ENCODE data around the gene STPG4. TPM values are rescaled to one million over a fixed set of nuclear protein-coding genes. Genes with fewer than 3 reads are reported as not detected.

Gene STPG4
- total RNA-seq, 2 donors from 2014 or later: 0.29 TPM; not detected in 1

GRCh38 chr2:47074691-47075090, 80.4 kb downstream of the STPG4 start:
- Mint-ChIP-seq H3K36me3 (no peaks in the 10 kb centered on the region), H3K27me3 (no peaks in the 10 kb centered on the region), H3K9me3 (no peaks in the 10 kb centered on the region), H3K4me3 (no peak overlapping the region), H3K27ac (no peak overlapping the region), H3K4me1 (ENCODE audit: low read depth in 2 of 2) (peaks cover 23 to 33% of the 10 kb centered on the region in 2 donors)
- DNase-seq (ENCODE audit: low spot score) (no peak), ATAC-seq (no peak)

- no peaks in the 10 kb centered on the region for H3K9me3 Mint-ChIP-seq
- peaks cover 23 to 35% of the 10 kb centered on the region in 2 donors for H3K4me1 Mint-ChIP-seq (ENCODE audit: low read depth in 2 of 2)
- ATAC-seq (no peak), DNase-seq (ENCODE audit: low spot score) (no peak)
- no peaks in the 10 kb centered on the region for H3K36me3 Mint-ChIP-seq
- no peak overlapping the region for H3K4me3 Mint-ChIP-seq
- H3K27ac Mint-ChIP-seq: no peak overlapping the region
- H3K27me3 Mint-ChIP-seq: no peaks in the 10 kb centered on the region
Observed at GRCh38 chr2:47073641-47074040, 81.5 kb downstream of the STPG4 start.

GRCh38 chr2:47073217-47073616, 81.9 kb downstream of the STPG4 start:
- Mint-ChIP-seq H3K27ac (peak overlapping the region in 1 of 2 donors; percentile 20), H3K36me3 (no peaks in the 10 kb centered on the region), H3K9me3 (no peaks in the 10 kb centered on the region), H3K27me3 (no peaks in the 10 kb centered on the region), H3K4me3 (no peak overlapping the region), H3K4me1 (ENCODE audit: low read depth in 2 of 2) (peaks cover 23 to 38% of the 10 kb centered on the region in 2 donors)
- DNase-seq (ENCODE audit: low spot score): no peak
- ATAC-seq: no peak

GRCh38 chr2:47072728-47073191, 82.3 kb downstream of the STPG4 start:
- H3K36me3 Mint-ChIP-seq: no peaks in the 10 kb centered on the region
- DNase-seq (ENCODE audit: low spot score) (no peak), ATAC-seq (peak in 1 of 2 donors; percentile 34)

DNA sequence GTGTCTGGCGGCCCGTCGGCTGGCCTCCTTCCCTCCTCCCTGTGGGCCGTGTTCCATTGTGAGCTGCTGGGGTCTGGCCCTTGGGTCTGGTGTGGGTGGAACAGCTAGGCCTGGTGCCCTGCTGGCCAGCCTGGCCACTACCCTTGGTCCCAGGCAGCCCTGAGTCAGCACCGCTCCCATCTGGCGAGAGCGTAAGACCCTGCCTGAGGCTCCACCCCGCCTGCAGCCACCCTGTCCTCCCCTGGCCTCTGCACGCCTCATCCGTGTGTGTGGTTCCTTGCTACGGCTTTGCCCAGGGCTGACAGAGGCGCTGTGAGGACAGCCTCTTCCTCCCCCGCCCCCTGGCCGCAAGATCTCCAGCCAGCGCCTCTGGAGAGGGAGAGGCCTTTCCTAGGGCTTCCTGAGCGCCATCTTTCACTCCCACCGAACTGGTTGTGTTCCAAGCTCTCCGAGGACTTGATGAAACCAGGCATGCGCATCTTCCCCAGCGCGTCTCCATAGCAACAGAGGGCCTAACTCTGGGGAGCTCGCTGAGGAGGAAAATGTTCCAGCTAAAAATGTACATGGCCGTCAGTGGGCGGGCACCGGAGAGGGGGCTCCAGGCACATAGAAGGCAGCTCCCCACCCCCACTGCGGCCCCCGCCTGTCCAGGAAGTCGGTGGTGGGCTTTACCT, 83.0 kb downstream of the STPG4 start:
- no peaks in the 10 kb centered on the region for H3K9me3 Mint-ChIP-seq
- H3K36me3 Mint-ChIP-seq: no peaks in the 10 kb centered on the region
- peaks cover 0 to 4% of the 10 kb centered on the region in 2 donors for H3K27me3 Mint-ChIP-seq
- H3K4me3 Mint-ChIP-seq: peak overlapping the region; percentile 50
- DNase-seq (ENCODE audit: low spot score): no peak
- peaks cover 23 to 39% of the 10 kb centered on the region in 2 donors for H3K4me1 Mint-ChIP-seq (ENCODE audit: low read depth in 2 of 2)
- H3K27ac Mint-ChIP-seq: peak overlapping the region in 1 of 2 donors; percentile 28
- ATAC-seq: peak in 1 of 2 donors; percentile 7

More at GRCh38 chr2:47072728-47073191, 82.3 kb downstream of the STPG4 start:
- H3K27me3 Mint-ChIP-seq: peaks cover 0 to 1% of the 10 kb centered on the region in 2 donors
- peak overlapping the region in 1 of 2 donors; percentile 20 for H3K27ac Mint-ChIP-seq
- H3K4me3 Mint-ChIP-seq: no peak overlapping the region
- peaks cover 23 to 39% of the 10 kb centered on the region in 2 donors for H3K4me1 Mint-ChIP-seq (ENCODE audit: low read depth in 2 of 2)
- no peaks in the 10 kb centered on the region for H3K9me3 Mint-ChIP-seq

- Mint-ChIP-seq H3K36me3 (no peaks in the 10 kb centered on the region), H3K27ac (peak overlapping the region in 1 of 2 donors; percentile 28), H3K27me3 (peaks cover 0 to 4% of the 10 kb centered on the region in 2 donors), H3K9me3 (no peaks in the 10 kb centered on the region), H3K4me1 (ENCODE audit: low read depth in 2 of 2) (peaks cover 23 to 39% of the 10 kb centered on the region in 2 donors), H3K4me3 (peak overlapping the region; percentile 50)
- ATAC-seq (peak; percentile 76 to 82), DNase-seq (ENCODE audit: low spot score) (peak; percentile 82)
Observed at GRCh38 chr2:47070920-47071824, 83.9 kb downstream of the STPG4 start.

GRCh38 chr2:47070155-47070919, 84.8 kb downstream of the STPG4 start:
- no peak overlapping the region for H3K27ac Mint-ChIP-seq

GRCh38 chr2:47069628-47070154, 85.4 kb downstream of the STPG4 start:
- Mint-ChIP-seq H3K27me3 (peaks cover 0 to 7% of the 10 kb centered on the region in 2 donors), H3K4me3 (no peak overlapping the region)

More at GRCh38 chr2:47070155-47070919, 84.8 kb downstream of the STPG4 start:
- DNase-seq (ENCODE audit: low spot score): no peak
- no peak for ATAC-seq
- Mint-ChIP-seq H3K27me3 (peaks cover 0 to 7% of the 10 kb centered on the region in 2 donors), H3K36me3 (no peaks in the 10 kb centered on the region), H3K4me1 (ENCODE audit: low read depth in 2 of 2) (peaks cover 23 to 37% of the 10 kb centered on the region in 2 donors), H3K9me3 (no peaks in the 10 kb centered on the region), H3K4me3 (no peak overlapping the region)

GRCh38 chr2:47068981-47069627, 86.0 kb downstream of the STPG4 start:
- Mint-ChIP-seq H3K27ac (no peak overlapping the region), H3K4me1 (ENCODE audit: low read depth in 2 of 2) (peaks cover 23 to 36% of the 10 kb centered on the region in 2 donors), H3K36me3 (no peaks in the 10 kb centered on the region), H3K4me3 (no peak overlapping the region), H3K9me3 (no peaks in the 10 kb centered on the region), H3K27me3 (peaks cover 0 to 7% of the 10 kb centered on the region in 2 donors)
- ATAC-seq (no peak), DNase-seq (ENCODE audit: low spot score) (no peak)

More at GRCh38 chr2:47069628-47070154, 85.4 kb downstream of the STPG4 start:
- H3K9me3 Mint-ChIP-seq: no peaks in the 10 kb centered on the region
- H3K36me3 Mint-ChIP-seq: no peaks in the 10 kb centered on the region
- DNase-seq (ENCODE audit: low spot score) (no peak), ATAC-seq (no peak)
- peaks cover 23 to 36% of the 10 kb centered on the region in 2 donors for H3K4me1 Mint-ChIP-seq (ENCODE audit: low read depth in 2 of 2)
- no peak overlapping the region for H3K27ac Mint-ChIP-seq

GRCh38 chr2:47067788-47068407, 87.2 kb downstream of the STPG4 start:
- Mint-ChIP-seq H3K4me1 (ENCODE audit: low read depth in 2 of 2) (peaks cover 20 to 32% of the 10 kb centered on the region in 2 donors), H3K4me3 (no peak overlapping the region), H3K9me3 (no peaks in the 10 kb centered on the region), H3K36me3 (peaks cover 5% of the 10 kb centered on the region), H3K27ac (no peak overlapping the region), H3K27me3 (peaks cover 0 to 7% of the 10 kb centered on the region in 2 donors)
- ATAC-seq: no peak
- DNase-seq (ENCODE audit: low spot score): no peak

GRCh38 chr2:47065771-47066380, 89.2 kb downstream of the STPG4 start:
- peaks cover 0 to 7% of the 10 kb centered on the region in 2 donors for H3K27me3 Mint-ChIP-seq
- ATAC-seq (no peak), DNase-seq (ENCODE audit: low spot score) (no peak)
- H3K27ac Mint-ChIP-seq: no peak overlapping the region
- H3K36me3 Mint-ChIP-seq: peaks cover 6% of the 10 kb centered on the region
- no peaks in the 10 kb centered on the region for H3K9me3 Mint-ChIP-seq
- no peak overlapping the region for H3K4me3 Mint-ChIP-seq
- peaks cover 1 to 12% of the 10 kb centered on the region in 2 donors for H3K4me1 Mint-ChIP-seq (ENCODE audit: low read depth in 2 of 2)

GRCh38 chr2:47065343-47065742, 89.8 kb downstream of the STPG4 start:
- DNase-seq (ENCODE audit: low spot score): no peak
- Mint-ChIP-seq H3K27me3 (peaks cover 0 to 7% of the 10 kb centered on the region in 2 donors), H3K36me3 (peaks cover 6% of the 10 kb centered on the region), H3K9me3 (no peaks in the 10 kb centered on the region), H3K27ac (no peak overlapping the region), H3K4me1 (ENCODE audit: low read depth in 2 of 2) (peaks cover 0 to 10% of the 10 kb centered on the region in 2 donors), H3K4me3 (no peak overlapping the region)
- ATAC-seq: no peak

All from natural killer cell treated with Interleukin-12 subunit alpha and Interleukin-12 subunit beta and Interleukin-15 and Interleukin-18, amount 100 ng/mL, for 72 hours (primary cell).